ENCODE results near the gene AMELY. TPM values are rescaled to one million over a fixed set of nuclear protein-coding genes. Genes with fewer than 3 reads are reported as not detected.
"Not testable (repeated sequence)": the region's sequence is repeated elsewhere in the genome, so short reads cannot be mapped to it uniquely, and the experiment has no call there.

AMELY gene
- total RNA-seq, 1 donor from 2014 or later, result not detected

GRCh38 chrY:6895236-6895635 is 16.3 kb downstream of the AMELY start:
- Histone ChIP-seq H3K4me3 (no peak overlapping the region), H3K27ac (no peak overlapping the region), H3K4me1 (no peaks in the 10 kb centered on the region), H3K36me3 (no peaks in the 10 kb centered on the region), H3K9me3 (no peaks in the 10 kb centered on the region), H3K27me3 (no peaks in the 10 kb centered on the region)
- intact Hi-C loops (cut with DNase I), result no loop called here
- no peak for TF ChIP-seq CTCF (IDR thresholded peaks at IDR 0.05)
- DNase-seq (ENCODE audit: low spot score in 2 of 2), result no peak

DNA sequence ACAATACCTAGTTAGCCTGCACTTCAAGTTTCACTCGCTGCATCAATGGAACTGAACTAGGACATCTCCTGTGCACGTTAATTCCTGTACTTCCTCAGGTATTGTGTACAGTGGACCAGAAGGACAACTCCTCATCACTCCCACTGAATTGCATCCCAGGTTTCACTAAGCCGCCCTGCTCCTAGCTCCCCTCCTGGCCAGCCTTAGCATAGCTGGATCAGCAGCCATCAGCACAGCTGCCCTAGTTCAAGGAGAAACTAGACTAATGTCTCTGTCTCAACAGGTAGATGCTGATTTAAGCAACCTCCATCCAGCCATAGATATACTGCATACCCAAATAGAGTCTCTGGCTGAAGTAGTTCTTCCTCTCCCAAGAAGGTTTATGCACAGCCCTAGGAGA is 17.1 kb downstream of the AMELY start:
- Histone ChIP-seq H3K27me3 (no peaks in the 10 kb centered on the region), H3K36me3 (no peaks in the 10 kb centered on the region), H3K4me1 (no peaks in the 10 kb centered on the region), H3K9me3 (no peaks in the 10 kb centered on the region), H3K4me3 (no peak overlapping the region), H3K27ac (no peak overlapping the region)
- TF ChIP-seq CTCF (IDR thresholded peaks at IDR 0.05), result no peak
- no peak for DNase-seq (ENCODE audit: low spot score in 2 of 2)
- intact Hi-C loops (cut with DNase I), result no loop called here

DNA sequence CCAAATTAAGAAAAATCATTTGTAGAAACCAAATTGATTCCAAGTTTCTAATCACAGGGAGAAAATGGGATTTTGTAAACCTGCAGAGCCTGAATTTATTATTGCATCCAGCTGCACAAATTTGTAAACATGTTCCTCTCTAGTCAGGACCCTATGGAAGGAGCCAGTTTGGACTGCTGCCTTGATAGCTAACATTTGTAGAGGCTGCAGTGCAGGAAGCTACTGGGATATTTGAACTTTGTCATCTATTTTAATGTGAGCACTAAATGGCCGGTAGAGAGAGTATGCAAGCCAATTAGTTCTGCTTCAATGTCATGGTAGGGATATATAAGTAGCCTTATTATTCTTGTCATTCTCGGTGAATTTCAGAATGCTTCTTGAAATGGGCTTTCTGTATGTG is 62.2 kb downstream of the AMELY start:
- TF ChIP-seq CTCF (IDR thresholded peaks at IDR 0.05), result no peak
- Histone ChIP-seq H3K9me3 (no peaks in the 10 kb centered on the region), H3K27ac (no peak overlapping the region), H3K4me1 (no peaks in the 10 kb centered on the region), H3K4me3 (no peak overlapping the region), H3K27me3 (no peaks in the 10 kb centered on the region), H3K36me3 (no peaks in the 10 kb centered on the region)
- no peak for DNase-seq (ENCODE audit: low spot score in 2 of 2)
- intact Hi-C loops (cut with DNase I), result no loop called here

DNA sequence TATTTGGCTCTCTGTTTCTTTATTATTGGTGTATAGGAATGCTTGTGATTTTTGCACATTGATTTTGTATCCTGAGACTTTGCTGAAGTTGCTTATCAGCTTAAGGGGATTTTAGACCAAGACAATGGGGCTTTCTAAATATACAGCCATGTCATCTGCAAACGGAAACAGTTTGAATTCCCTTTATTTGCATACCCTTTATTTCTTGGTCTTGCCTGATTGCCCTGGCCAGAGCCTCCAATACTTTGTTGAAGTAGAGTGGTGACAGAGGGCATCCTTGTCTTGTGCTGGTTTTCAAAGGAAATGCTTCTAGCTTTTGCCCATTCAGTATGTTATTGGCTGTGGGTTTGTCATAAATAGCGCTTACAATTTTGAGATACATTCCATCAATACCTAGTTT is 68.9 kb downstream of the AMELY start:
- intact Hi-C loops (cut with DNase I); DNase-seq (ENCODE audit: low spot score in 2 of 2): not testable (repeated sequence)

More for the DNA sequence above, 68.9 kb downstream of the AMELY start:
- not testable (repeated sequence) for H3K4me1 ChIP-seq, H3K9me3 ChIP-seq, H3K27me3 ChIP-seq, H3K36me3 ChIP-seq, H3K27ac ChIP-seq, H3K4me3 ChIP-seq

Other genes starting within 250 kb of the AMELY start
- not detected for gene TBL1Y, start 1.1 kb downstream of the AMELY start, total RNA-seq

All from ascending aorta (tissue), 2 donors.